A673 (cell line): ENCODE measurements around the gene ZDHHC8. TPM values are rescaled to one million over a fixed set of nuclear protein-coding genes. Genes with fewer than 3 reads are reported as not detected.

Experiments used
- Bru-seq: library from RNA; stranded (reverse); fragments of 400-500 nt; gene quantifications from one replicate; lab custom pipeline; 2021; lab: Mats Ljungman, UMichigan
- BruChase-seq, 2 experiments: library from RNA; stranded (reverse); fragments of 400-500 nt; gene quantifications; one replicate each; lab custom pipeline; 2021; lab: Mats Ljungman, UMichigan
- BruUV-seq: library from RNA; stranded (reverse); fragments of 400-500 nt; replicated peaks from 2 replicates; lab custom pipeline; 2021; lab: Mats Ljungman, UMichigan
- CTCF ChIA-PET: fragments of 300-600 bp; sonication (Branson Sonifier 250); formaldehyde crosslinking; loops from one replicate; lab custom pipeline; 2022; ENCODE audit warnings: antibody characterized with exemption; lab: Charles Lee
- POLR2A ChIA-PET: fragments of 300-600 bp; sonication (Branson Sonifier 250); formaldehyde crosslinking; loops from one replicate; lab custom pipeline; 2022; ENCODE audit warnings: antibody characterized with exemption; ENCODE audit not compliant: low non-redundant PET; lab: Charles Lee
- DNase-seq: peaks from one replicate; pipeline ENCODE4 v3.0.0-alpha.2; 2015; ENCODE audit warnings: low spot score
- H3K27ac ChIP-seq: fragments of 200-600 bp; sonication (generic); 2 replicates; pipeline ENCODE4 v1.5.1; 2016; ENCODE audit warnings: mixed run types, low read depth, mild to moderate bottlenecking, mixed read lengths, antibody characterized with exemption, low read length; ENCODE audit not compliant: poor library complexity, severe bottlenecking
- H3K27me3 ChIP-seq: fragments of 200-600 bp; sonication (generic); replicated peaks from 2 replicates; pipeline ENCODE4 v1.6.1; 2017; ENCODE audit warnings: mixed run types, low read depth, mild to moderate bottlenecking, mixed read lengths, antibody characterized with exemption, low read length; ENCODE audit not compliant: insufficient read depth, poor library complexity
- H3K36me3 ChIP-seq: fragments of 200-600 bp; sonication (generic); 2 replicates; pipeline ENCODE4 v1.6.1; 2016; ENCODE audit warnings: mixed run types, mild to moderate bottlenecking, mixed read lengths, antibody characterized with exemption, low read length; ENCODE audit not compliant: insufficient read depth, poor library complexity, severe bottlenecking
- H3K4me1 ChIP-seq: fragments of 200-600 bp; sonication (generic); 2 replicates; pipeline ENCODE4 v1.6.1; 2017; ENCODE audit warnings: mixed run types, mild to moderate bottlenecking, mixed read lengths, antibody characterized with exemption, low read length; ENCODE audit not compliant: insufficient read depth, poor library complexity, severe bottlenecking
- H3K4me3 ChIP-seq: fragments of 200-600 bp; sonication (generic); 2 replicates; pipeline ENCODE4 v1.5.1; 2016; ENCODE audit warnings: low read depth, mixed run types, mild to moderate bottlenecking, mixed read lengths, low read length; ENCODE audit not compliant: poor library complexity, severe bottlenecking
- H3K9me3 ChIP-seq: fragments of 200-600 bp; sonication (generic); 2 replicates; pipeline ENCODE4 v1.6.1; 2016; ENCODE audit warnings: mixed run types, low read depth, mild to moderate bottlenecking, mixed read lengths, antibody characterized with exemption, low read length; ENCODE audit not compliant: poor library complexity, severe bottlenecking
- EZH2 ChIP-seq: fragments of 200-600 bp; sonication (generic); IDR thresholded peaks from 2 replicates; pipeline ENCODE4 v1.6.1; 2017; ENCODE audit warnings: borderline replicate concordance, low read depth, mild to moderate bottlenecking, mixed read lengths, antibody characterized with exemption, low read length; ENCODE audit not compliant: poor library complexity, severe bottlenecking
- intact Hi-C: fragments of 100-400 bp; cut with micrococcal nuclease; formaldehyde crosslinking; loops from one replicate; pipeline ENCODE4 v1.10.0; 2022; ENCODE audit not compliant: unreplicated experiment
- long read RNA-seq: library from polyadenylated mRNA; stranded (forward); transcript quantifications from one replicate; pipeline ENCODE4 v2.0.0, GENCODE V29; 2022
- total RNA-seq: library from RNA; stranded (reverse); gene quantifications from 2 replicates; pipeline ENCODE4 v1.2.3, GENCODE V29; 2021
- TF ChIP-seq, protein P1 (sequence below): fragments of 300-800, 200-600 bp; sonication (generic); conservative IDR thresholded peaks from 2 replicates; pipeline ENCODE4 v1.5.1; 2017; ENCODE audit warnings: low read depth, mild to moderate bottlenecking, antibody characterized with exemption, low read length, moderate library complexity, mixed read lengths

Gene ZDHHC8, protein sequence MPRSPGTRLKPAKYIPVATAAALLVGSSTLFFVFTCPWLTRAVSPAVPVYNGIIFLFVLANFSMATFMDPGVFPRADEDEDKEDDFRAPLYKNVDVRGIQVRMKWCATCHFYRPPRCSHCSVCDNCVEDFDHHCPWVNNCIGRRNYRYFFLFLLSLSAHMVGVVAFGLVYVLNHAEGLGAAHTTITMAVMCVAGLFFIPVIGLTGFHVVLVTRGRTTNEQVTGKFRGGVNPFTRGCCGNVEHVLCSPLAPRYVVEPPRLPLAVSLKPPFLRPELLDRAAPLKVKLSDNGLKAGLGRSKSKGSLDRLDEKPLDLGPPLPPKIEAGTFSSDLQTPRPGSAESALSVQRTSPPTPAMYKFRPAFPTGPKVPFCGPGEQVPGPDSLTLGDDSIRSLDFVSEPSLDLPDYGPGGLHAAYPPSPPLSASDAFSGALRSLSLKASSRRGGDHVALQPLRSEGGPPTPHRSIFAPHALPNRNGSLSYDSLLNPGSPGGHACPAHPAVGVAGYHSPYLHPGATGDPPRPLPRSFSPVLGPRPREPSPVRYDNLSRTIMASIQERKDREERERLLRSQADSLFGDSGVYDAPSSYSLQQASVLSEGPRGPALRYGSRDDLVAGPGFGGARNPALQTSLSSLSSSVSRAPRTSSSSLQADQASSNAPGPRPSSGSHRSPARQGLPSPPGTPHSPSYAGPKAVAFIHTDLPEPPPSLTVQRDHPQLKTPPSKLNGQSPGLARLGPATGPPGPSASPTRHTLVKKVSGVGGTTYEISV
- total RNA-seq (58.8 and 60.2 TPM in 2 replicates), Bru-seq, nascent RNA (percentile 44 among the genes with signal in this experiment), BruChase-seq, experiment 1, labeled RNA remaining after a 2-hour chase (percentile 59 among the genes with signal in this experiment), BruChase-seq, experiment 2, labeled RNA remaining after a 6-hour chase (percentile 61 among the genes with signal in this experiment)
- long read RNA-seq, full-length matches to known transcripts, result 4 of 33 reads
- long read RNA-seq, partial matches to known transcripts, result 19 of 33 reads
- long read RNA-seq, other reads (novel, unspliced or antisense), result 10 of 33 reads

DNA sequence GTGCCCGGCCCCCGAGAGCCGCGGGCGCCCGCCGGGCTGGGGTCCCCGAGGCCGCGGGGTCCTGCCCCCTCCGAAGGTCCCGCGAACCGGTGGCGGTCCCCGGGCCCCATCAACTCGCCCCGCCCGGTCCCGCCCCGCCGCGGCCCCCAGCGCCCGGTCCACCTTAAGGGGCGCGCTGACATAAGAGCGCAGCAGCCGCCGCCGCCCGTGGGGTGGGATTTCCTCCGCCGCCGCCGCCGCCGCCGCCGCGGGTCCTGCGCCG lies at the start of gene ZDHHC8:
TSS of gene ZDHHC8 (plus strand) at position 208 of the 262 bp plus-strand sequence. CDS start 144 bp downstream, outside the sequence.
- no TSS peak for BruUV-seq

DNA sequence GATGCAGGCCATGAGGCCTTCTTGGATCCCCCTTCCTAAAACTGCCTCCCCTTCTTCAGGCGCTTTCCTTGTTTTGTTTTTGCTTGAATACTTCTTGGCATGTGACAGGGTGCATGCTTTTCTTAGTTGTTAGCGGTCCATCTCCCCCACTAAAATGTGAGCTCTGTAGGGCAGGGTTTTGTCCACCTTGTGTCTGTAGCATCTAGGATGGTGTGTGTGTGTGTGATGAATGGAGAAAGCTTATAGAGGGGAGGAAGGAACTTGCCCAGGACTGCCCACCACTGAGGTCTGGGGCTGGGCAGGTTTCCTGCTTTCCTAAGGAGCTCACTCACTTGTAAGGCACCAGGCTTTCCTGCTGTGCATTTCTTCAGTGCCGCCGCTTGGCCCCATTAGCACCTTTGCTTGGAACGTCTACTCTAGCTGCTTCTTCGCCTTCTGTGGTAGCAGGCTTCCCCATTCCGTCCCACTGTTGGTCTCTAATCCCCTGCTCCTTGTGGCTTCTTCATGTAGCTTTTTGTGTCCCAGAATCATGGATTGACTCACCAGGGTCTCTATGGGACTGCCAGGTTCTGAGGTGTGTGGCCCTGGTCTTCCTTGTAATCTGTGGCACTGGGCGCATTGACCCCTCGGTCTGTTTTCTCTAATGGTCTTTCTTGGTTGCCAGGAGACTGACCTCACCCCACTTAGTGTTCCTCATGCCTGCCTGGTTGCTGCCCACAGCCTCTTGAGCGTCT lies 48.3 kb upstream of the ZDHHC8 start:
- H3K4me1 ChIP-seq, result no peaks in the 10 kb centered on the region
- no TSS peak for BruUV-seq
- intact Hi-C loops, result loop anchor here (10.0 kb wide), 1 partner anchor 109 kb away; no protein-coding TSS in a partner anchor
- TF ChIP-seq, protein P1, sequence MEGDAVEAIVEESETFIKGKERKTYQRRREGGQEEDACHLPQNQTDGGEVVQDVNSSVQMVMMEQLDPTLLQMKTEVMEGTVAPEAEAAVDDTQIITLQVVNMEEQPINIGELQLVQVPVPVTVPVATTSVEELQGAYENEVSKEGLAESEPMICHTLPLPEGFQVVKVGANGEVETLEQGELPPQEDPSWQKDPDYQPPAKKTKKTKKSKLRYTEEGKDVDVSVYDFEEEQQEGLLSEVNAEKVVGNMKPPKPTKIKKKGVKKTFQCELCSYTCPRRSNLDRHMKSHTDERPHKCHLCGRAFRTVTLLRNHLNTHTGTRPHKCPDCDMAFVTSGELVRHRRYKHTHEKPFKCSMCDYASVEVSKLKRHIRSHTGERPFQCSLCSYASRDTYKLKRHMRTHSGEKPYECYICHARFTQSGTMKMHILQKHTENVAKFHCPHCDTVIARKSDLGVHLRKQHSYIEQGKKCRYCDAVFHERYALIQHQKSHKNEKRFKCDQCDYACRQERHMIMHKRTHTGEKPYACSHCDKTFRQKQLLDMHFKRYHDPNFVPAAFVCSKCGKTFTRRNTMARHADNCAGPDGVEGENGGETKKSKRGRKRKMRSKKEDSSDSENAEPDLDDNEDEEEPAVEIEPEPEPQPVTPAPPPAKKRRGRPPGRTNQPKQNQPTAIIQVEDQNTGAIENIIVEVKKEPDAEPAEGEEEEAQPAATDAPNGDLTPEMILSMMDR, result no peak
- no peak for TF ChIP-seq EZH2
- peaks cover 40% of the 10 kb centered on the region for H3K36me3 ChIP-seq
- no peak overlapping the region for H3K4me3 ChIP-seq
- no peaks in the 10 kb centered on the region for H3K27me3 ChIP-seq
- H3K27ac ChIP-seq, result peak overlapping the region; percentile 32
- H3K9me3 ChIP-seq, result no peaks in the 10 kb centered on the region
- DNase-seq, result no peak
- POLR2A ChIA-PET, result no interaction called here
- CTCF ChIA-PET, result no interaction called here

More for the DNA sequence above, at the start of gene ZDHHC8:
- Histone ChIP-seq H3K27me3 (no peaks in the 10 kb centered on the region), H3K27ac (peak within 1 kb of the TSS; percentile 87), H3K36me3 (peaks cover 16% of the 10 kb centered on the region), H3K9me3 (no peaks in the 10 kb centered on the region), H3K4me1 (peaks cover 5% of the 10 kb centered on the region), H3K4me3 (peak within 1 kb of the TSS; percentile 88)
- peak; percentile 37 for DNase-seq
- CTCF ChIA-PET, result no interaction called here
- intact Hi-C loops, result no loop called here
- POLR2A ChIA-PET, result no interaction called here
- TF ChIP-seq, protein P1, result no peak
- TF ChIP-seq EZH2, result no peak
